ENCODE data around the gene XPOT.

XPOT gene

GRCh38 chr12:64418209-64418608, 14.0 kb downstream of the XPOT start:
- no peaks in the 10 kb centered on the region for H3K27me3 ChIP-seq (ENCODE audit: control insufficient read depth in 2 of 2, insufficient read depth in 2 of 2, low read length in 2 of 2)
- no peak overlapping the region for H3K4me3 ChIP-seq (ENCODE audit: low read length in 2 of 2)
- H3K36me3 ChIP-seq (ENCODE audit: control insufficient read depth in 2 of 2, insufficient read depth in 2 of 2, low read length in 2 of 2): peaks cover 56 to 65% of the 10 kb centered on the region in 2 donors
- no peak overlapping the region for H3K27ac ChIP-seq (ENCODE audit: low read depth in 2 of 2, low read length in 2 of 2)
- no peaks in the 10 kb centered on the region for H3K4me1 ChIP-seq (ENCODE audit: control insufficient read depth in 2 of 2, insufficient read depth in 2 of 2, low read length in 2 of 2)
- no peak overlapping the region for H3K9ac ChIP-seq (ENCODE audit: low read depth in 1 of 2, low read length in 2 of 2)
- H3K9me3 ChIP-seq (ENCODE audit: control insufficient read depth in 2 of 2, low read length in 2 of 2): no peaks in the 10 kb centered on the region

- no peaks in the 10 kb centered on the region for H3K27me3 ChIP-seq (ENCODE audit: control insufficient read depth in 2 of 2, insufficient read depth in 2 of 2, low read length in 2 of 2)
- no peaks in the 10 kb centered on the region for H3K9me3 ChIP-seq (ENCODE audit: control insufficient read depth in 2 of 2, low read length in 2 of 2)
- H3K4me1 ChIP-seq (ENCODE audit: control insufficient read depth in 2 of 2, insufficient read depth in 2 of 2, low read length in 2 of 2): no peaks in the 10 kb centered on the region
- H3K27ac ChIP-seq (ENCODE audit: low read depth in 2 of 2, low read length in 2 of 2): no peak overlapping the region
- H3K36me3 ChIP-seq (ENCODE audit: control insufficient read depth in 2 of 2, insufficient read depth in 2 of 2, low read length in 2 of 2): peaks cover 63 to 73% of the 10 kb centered on the region in 2 donors
- no peak overlapping the region for H3K4me3 ChIP-seq (ENCODE audit: low read length in 2 of 2)
- H3K9ac ChIP-seq (ENCODE audit: low read depth in 1 of 2, low read length in 2 of 2): no peak overlapping the region
Observed at GRCh38 chr12:64419696-64420095, 15.5 kb downstream of the XPOT start.

- Histone ChIP-seq H3K27ac (ENCODE audit: low read depth in 2 of 2, low read length in 2 of 2) (no peak overlapping the region), H3K27me3 (ENCODE audit: control insufficient read depth in 2 of 2, insufficient read depth in 2 of 2, low read length in 2 of 2) (no peaks in the 10 kb centered on the region), H3K36me3 (ENCODE audit: control insufficient read depth in 2 of 2, insufficient read depth in 2 of 2, low read length in 2 of 2) (peaks cover 68 to 69% of the 10 kb centered on the region in 2 donors), H3K4me3 (ENCODE audit: low read length in 2 of 2) (no peak overlapping the region), H3K9ac (ENCODE audit: low read depth in 1 of 2, low read length in 2 of 2) (no peak overlapping the region), H3K4me1 (ENCODE audit: control insufficient read depth in 2 of 2, insufficient read depth in 2 of 2, low read length in 2 of 2) (no peaks in the 10 kb centered on the region), H3K9me3 (ENCODE audit: control insufficient read depth in 2 of 2, low read length in 2 of 2) (no peaks in the 10 kb centered on the region)
Observed at GRCh38 chr12:64427988-64428387, 23.8 kb downstream of the XPOT start.

GRCh38 chr12:64428956-64429355, 24.8 kb downstream of the XPOT start:
- Histone ChIP-seq H3K27ac (ENCODE audit: low read depth in 2 of 2, low read length in 2 of 2) (no peak overlapping the region), H3K4me3 (ENCODE audit: low read length in 2 of 2) (no peak overlapping the region), H3K27me3 (ENCODE audit: control insufficient read depth in 2 of 2, insufficient read depth in 2 of 2, low read length in 2 of 2) (no peaks in the 10 kb centered on the region), H3K4me1 (ENCODE audit: control insufficient read depth in 2 of 2, insufficient read depth in 2 of 2, low read length in 2 of 2) (no peaks in the 10 kb centered on the region), H3K9ac (ENCODE audit: low read depth in 1 of 2, low read length in 2 of 2) (no peak overlapping the region), H3K9me3 (ENCODE audit: control insufficient read depth in 2 of 2, low read length in 2 of 2) (no peaks in the 10 kb centered on the region), H3K36me3 (ENCODE audit: control insufficient read depth in 2 of 2, insufficient read depth in 2 of 2, low read length in 2 of 2) (peaks cover 70% of the 10 kb centered on the region in 2 donors)

GRCh38 chr12:64430886-64431285, 26.7 kb downstream of the XPOT start:
- no peaks in the 10 kb centered on the region for H3K27me3 ChIP-seq (ENCODE audit: control insufficient read depth in 2 of 2, insufficient read depth in 2 of 2, low read length in 2 of 2)
- peaks cover 62 to 67% of the 10 kb centered on the region in 2 donors for H3K36me3 ChIP-seq (ENCODE audit: control insufficient read depth in 2 of 2, insufficient read depth in 2 of 2, low read length in 2 of 2)
- H3K4me1 ChIP-seq (ENCODE audit: control insufficient read depth in 2 of 2, insufficient read depth in 2 of 2, low read length in 2 of 2): no peaks in the 10 kb centered on the region
- H3K9ac ChIP-seq (ENCODE audit: low read depth in 1 of 2, low read length in 2 of 2): no peak overlapping the region
- H3K4me3 ChIP-seq (ENCODE audit: low read length in 2 of 2): no peak overlapping the region
- H3K27ac ChIP-seq (ENCODE audit: low read depth in 2 of 2, low read length in 2 of 2): no peak overlapping the region
- H3K9me3 ChIP-seq (ENCODE audit: control insufficient read depth in 2 of 2, low read length in 2 of 2): no peaks in the 10 kb centered on the region

GRCh38 chr12:64431791-64432190, 27.6 kb downstream of the XPOT start:
- Histone ChIP-seq H3K27ac (ENCODE audit: low read depth in 2 of 2, low read length in 2 of 2) (no peak overlapping the region), H3K9me3 (ENCODE audit: control insufficient read depth in 2 of 2, low read length in 2 of 2) (no peaks in the 10 kb centered on the region), H3K36me3 (ENCODE audit: control insufficient read depth in 2 of 2, insufficient read depth in 2 of 2, low read length in 2 of 2) (peaks cover 64 to 68% of the 10 kb centered on the region in 2 donors), H3K9ac (ENCODE audit: low read depth in 1 of 2, low read length in 2 of 2) (no peak overlapping the region), H3K4me1 (ENCODE audit: control insufficient read depth in 2 of 2, insufficient read depth in 2 of 2, low read length in 2 of 2) (no peaks in the 10 kb centered on the region), H3K4me3 (ENCODE audit: low read length in 2 of 2) (no peak overlapping the region), H3K27me3 (ENCODE audit: control insufficient read depth in 2 of 2, insufficient read depth in 2 of 2, low read length in 2 of 2) (no peaks in the 10 kb centered on the region)

- H3K36me3 ChIP-seq (ENCODE audit: control insufficient read depth in 2 of 2, insufficient read depth in 2 of 2, low read length in 2 of 2): peaks cover 68 to 72% of the 10 kb centered on the region in 2 donors
- H3K4me1 ChIP-seq (ENCODE audit: control insufficient read depth in 2 of 2, insufficient read depth in 2 of 2, low read length in 2 of 2): no peaks in the 10 kb centered on the region
- H3K27me3 ChIP-seq (ENCODE audit: control insufficient read depth in 2 of 2, insufficient read depth in 2 of 2, low read length in 2 of 2): no peaks in the 10 kb centered on the region
- no peak overlapping the region for H3K9ac ChIP-seq (ENCODE audit: low read depth in 1 of 2, low read length in 2 of 2)
- no peaks in the 10 kb centered on the region for H3K9me3 ChIP-seq (ENCODE audit: control insufficient read depth in 2 of 2, low read length in 2 of 2)
- no peak overlapping the region for H3K4me3 ChIP-seq (ENCODE audit: low read length in 2 of 2)
- H3K27ac ChIP-seq (ENCODE audit: low read depth in 2 of 2, low read length in 2 of 2): no peak overlapping the region
Observed at GRCh38 chr12:64433915-64434314, 29.7 kb downstream of the XPOT start.

GRCh38 chr12:64440100-64440499, 35.9 kb downstream of the XPOT start:
- no peaks in the 10 kb centered on the region for H3K9me3 ChIP-seq (ENCODE audit: control insufficient read depth in 2 of 2, low read length in 2 of 2)
- no peak overlapping the region for H3K27ac ChIP-seq (ENCODE audit: low read depth in 2 of 2, low read length in 2 of 2)
- no peaks in the 10 kb centered on the region for H3K4me1 ChIP-seq (ENCODE audit: control insufficient read depth in 2 of 2, insufficient read depth in 2 of 2, low read length in 2 of 2)
- H3K9ac ChIP-seq (ENCODE audit: low read depth in 1 of 2, low read length in 2 of 2): no peak overlapping the region
- no peaks in the 10 kb centered on the region for H3K27me3 ChIP-seq (ENCODE audit: control insufficient read depth in 2 of 2, insufficient read depth in 2 of 2, low read length in 2 of 2)
- peaks cover 38 to 41% of the 10 kb centered on the region in 2 donors for H3K36me3 ChIP-seq (ENCODE audit: control insufficient read depth in 2 of 2, insufficient read depth in 2 of 2, low read length in 2 of 2)
- H3K4me3 ChIP-seq (ENCODE audit: low read length in 2 of 2): no peak overlapping the region

GRCh38 chr12:64445490-64445889, 41.3 kb downstream of the XPOT start:
- no peak overlapping the region for H3K4me3 ChIP-seq (ENCODE audit: low read length in 2 of 2)
- peaks cover 13 to 19% of the 10 kb centered on the region in 2 donors for H3K36me3 ChIP-seq (ENCODE audit: control insufficient read depth in 2 of 2, insufficient read depth in 2 of 2, low read length in 2 of 2)
- no peak overlapping the region for H3K9ac ChIP-seq (ENCODE audit: low read depth in 1 of 2, low read length in 2 of 2)
- no peaks in the 10 kb centered on the region for H3K9me3 ChIP-seq (ENCODE audit: control insufficient read depth in 2 of 2, low read length in 2 of 2)
- no peak overlapping the region for H3K27ac ChIP-seq (ENCODE audit: low read depth in 2 of 2, low read length in 2 of 2)
- no peaks in the 10 kb centered on the region for H3K4me1 ChIP-seq (ENCODE audit: control insufficient read depth in 2 of 2, insufficient read depth in 2 of 2, low read length in 2 of 2)
- no peaks in the 10 kb centered on the region for H3K27me3 ChIP-seq (ENCODE audit: control insufficient read depth in 2 of 2, insufficient read depth in 2 of 2, low read length in 2 of 2)

- no peak overlapping the region for H3K27ac ChIP-seq (ENCODE audit: low read depth in 2 of 2, low read length in 2 of 2)
- peaks cover 13 to 16% of the 10 kb centered on the region in 2 donors for H3K36me3 ChIP-seq (ENCODE audit: control insufficient read depth in 2 of 2, insufficient read depth in 2 of 2, low read length in 2 of 2)
- H3K9me3 ChIP-seq (ENCODE audit: control insufficient read depth in 2 of 2, low read length in 2 of 2): no peaks in the 10 kb centered on the region
- peaks cover 3 to 4% of the 10 kb centered on the region in 2 donors for H3K4me1 ChIP-seq (ENCODE audit: control insufficient read depth in 2 of 2, insufficient read depth in 2 of 2, low read length in 2 of 2)
- H3K27me3 ChIP-seq (ENCODE audit: control insufficient read depth in 2 of 2, insufficient read depth in 2 of 2, low read length in 2 of 2): no peaks in the 10 kb centered on the region
- no peak overlapping the region for H3K9ac ChIP-seq (ENCODE audit: low read depth in 1 of 2, low read length in 2 of 2)
- H3K4me3 ChIP-seq (ENCODE audit: low read length in 2 of 2): no peak overlapping the region
Observed at GRCh38 chr12:64446295-64446694, 42.1 kb downstream of the XPOT start.

Measured in mucosa of rectum (tissue), 2 donors.